ENCODE data around the gene TBC1D24. TPM values are rescaled to one million over a fixed set of nuclear protein-coding genes. Genes with fewer than 3 reads are reported as not detected.

TBC1D24 gene
- polyA plus RNA-seq, 3 donors, result 6.6 to 11.6 (median 7.8) TPM

GRCh38 chr16:2443555-2443954, 31.4 kb upstream of the TBC1D24 start:
- H3K27ac ChIP-seq (ENCODE audit: low read depth, low read length), result no peak overlapping the region
- 90 to 95% (median 91%) methylated on average over 8 to 9 of the region's 9 CpGs for WGBS, 3 donors

- WGBS, 3 donors, result 88 to 94% (median 90%) methylated on average over 11 of the region's 11 CpGs
- no peak overlapping the region for H3K27ac ChIP-seq (ENCODE audit: low read depth, low read length)
Measured at GRCh38 chr16:2447920-2448583, 26.9 kb upstream of the TBC1D24 start.

- WGBS, 3 donors, result 94 to 97% (median 97%) methylated on average over 25 of the region's 25 CpGs
Measured at GRCh38 chr16:2449118-2449517, 25.8 kb upstream of the TBC1D24 start.

GRCh38 chr16:2450535-2450934, 24.4 kb upstream of the TBC1D24 start:
- 94 to 96% (median 95%) methylated on average over 8 of the region's 8 CpGs for WGBS, 3 donors
- no peak overlapping the region for H3K27ac ChIP-seq (ENCODE audit: low read depth, low read length)

More at GRCh38 chr16:2449118-2449517, 25.8 kb upstream of the TBC1D24 start:
- no peak overlapping the region for H3K27ac ChIP-seq (ENCODE audit: low read depth, low read length)

- H3K27ac ChIP-seq (ENCODE audit: low read depth, low read length), result no peak overlapping the region
- 93 to 96% (median 94%) methylated on average over 19 of the region's 19 CpGs for WGBS, 3 donors
Measured at GRCh38 chr16:2450975-2451381, 23.9 kb upstream of the TBC1D24 start.

- H3K27ac ChIP-seq (ENCODE audit: low read depth, low read length), result no peak overlapping the region
- 93 to 95% (median 94%) methylated on average over 18 of the region's 18 CpGs for WGBS, 3 donors
Measured at GRCh38 chr16:2451851-2452320, 23.0 kb upstream of the TBC1D24 start.

- 96 to 98% (median 97%) methylated on average over 8 of the region's 8 CpGs for WGBS, 3 donors
- no peak overlapping the region for H3K27ac ChIP-seq (ENCODE audit: low read depth, low read length)
Measured at GRCh38 chr16:2452650-2453049, 22.3 kb upstream of the TBC1D24 start.

GRCh38 chr16:2455081-2455845, 19.7 kb upstream of the TBC1D24 start:
- 90 to 97% (median 93%) methylated on average over 28 of the region's 28 CpGs for WGBS, 3 donors
- no peak overlapping the region for H3K27ac ChIP-seq (ENCODE audit: low read depth, low read length)

GRCh38 chr16:2456551-2457153, 18.3 kb upstream of the TBC1D24 start:
- H3K27ac ChIP-seq (ENCODE audit: low read depth, low read length), result no peak overlapping the region
- WGBS, 3 donors, result 93 to 96% (median 95%) methylated on average over 21 of the region's 21 CpGs

- WGBS, 3 donors, result 75 to 78% (median 78%) methylated on average over 13 of the region's 13 CpGs
- no peak overlapping the region for H3K27ac ChIP-seq (ENCODE audit: low read depth, low read length)
Measured at GRCh38 chr16:2457267-2457666, 17.7 kb upstream of the TBC1D24 start.

GRCh38 chr16:2457946-2458345, 17.0 kb upstream of the TBC1D24 start:
- 65 to 88% (median 67%) methylated on average over 6 to 7 of the region's 7 CpGs for WGBS, 3 donors
- no peak overlapping the region for H3K27ac ChIP-seq (ENCODE audit: low read depth, low read length)

- 26 to 30% (median 28%) methylated on average over 17 to 18 of the region's 18 CpGs for WGBS, 3 donors
- H3K27ac ChIP-seq (ENCODE audit: low read depth, low read length), result no peak overlapping the region
Measured at GRCh38 chr16:2458887-2459646, 15.9 kb upstream of the TBC1D24 start.

- WGBS, 3 donors, result 0 to 1% (median 1%) methylated on average over 50 to 66 of the region's 66 CpGs
- H3K27ac ChIP-seq (ENCODE audit: low read depth, low read length), result no peak within 1 kb of the TSS
Measured at GRCh38 chr16:2459647-2460390, 15.1 kb upstream of the TBC1D24 start, which contains the start of gene TEDC2. Gene TEDC2 (plus strand): TSS chr16:2460109. CDS start chr16:2460145, 36 bp downstream.

- 4 to 6% (median 4%) methylated on average over 14 to 20 of the region's 20 CpGs for WGBS, 3 donors
- H3K27ac ChIP-seq (ENCODE audit: low read depth, low read length), result no peak overlapping the region
Measured at GRCh38 chr16:2460391-2460713, 14.6 kb upstream of the TBC1D24 start.

GRCh38 chr16:2460916-2461315, 14.0 kb upstream of the TBC1D24 start:
- 77 to 85% (median 84%) methylated on average over 13 of the region's 13 CpGs for WGBS, 3 donors
- no peak overlapping the region for H3K27ac ChIP-seq (ENCODE audit: low read depth, low read length)

GRCh38 chr16:2462031-2462866, 12.7 kb upstream of the TBC1D24 start:
- H3K27ac ChIP-seq (ENCODE audit: low read depth, low read length), result no peak overlapping the region
- WGBS, 3 donors, result 92 to 94% (median 93%) methylated on average over 20 to 23 of the region's 23 CpGs

- no peak overlapping the region for H3K27ac ChIP-seq (ENCODE audit: low read depth, low read length)
- 81 to 93% (median 84%) methylated on average over 10 to 12 of the region's 12 CpGs for WGBS, 3 donors
Measured at GRCh38 chr16:2464333-2464732, 10.6 kb upstream of the TBC1D24 start.

Data from adipose tissue (tissue), 3 donors.